Right cardiac atrium (tissue), 5 donors: ENCODE measurements around the gene ANKS1A. TPM values are rescaled to one million over a fixed set of nuclear protein-coding genes. Genes with fewer than 3 reads are reported as not detected.

Experiments used
- ATAC-seq, 2 donors: fragments of 200-7000 bp; cut with Tn5 transposase; one replicate each; pipeline versions ENCODE4 v1.8.0 to v1.9.1; 2020; ENCODE audit warnings: moderate library complexity in 2 of 2, mild to moderate bottlenecking in 1 of 2
- DNase-seq, 3 donors: peaks; one replicate each; pipeline ENCODE4 v3.0.0-alpha.2; 2020
- H3K27ac ChIP-seq: one replicate; pipeline ENCODE4 v1.5.1; 2013; ENCODE audit warnings: mild to moderate bottlenecking, low read length, control low read depth, moderate library complexity
- H3K27me3 ChIP-seq: one replicate; pipeline ENCODE4 v1.6.1; 2013; ENCODE audit not compliant: control insufficient read depth, insufficient read depth
- H3K4me1 ChIP-seq: one replicate; pipeline ENCODE4 v1.6.1; 2013; ENCODE audit warnings: low read length; ENCODE audit not compliant: control insufficient read depth, insufficient read depth
- H3K4me3 ChIP-seq: one replicate; pipeline ENCODE4 v1.5.1; 2013; ENCODE audit warnings: low read length, control low read depth
- H3K9me3 ChIP-seq: one replicate; pipeline ENCODE4 v1.6.1; 2013; ENCODE audit warnings: low read length; ENCODE audit not compliant: control insufficient read depth
- WGBS: extraction: QIAGEN DNeasy Blood & Tissue Kit; methylation state at CpG from one replicate; pipeline ENCODE4 v1.1.7; 2013; 5-methylcytosine and 5-hydroxymethylcytosine counted together
- intact Hi-C, 4 donors: fragments of 100-400 bp; cut with DNase I; formaldehyde crosslinking; loops; one replicate each; pipeline versions ENCODE4 v1.11.0 to v1.14.0; 2022 to 2023
- polyA plus RNA-seq: library from polyadenylated mRNA; stranded (reverse); fragments of 200-250 nt; gene quantifications from one replicate; pipeline ENCODE4 v1.2.3, GENCODE V29; 2013
- total RNA-seq, 4 donors: library from RNA; stranded (reverse); fragmentation: NEBNext Ultra II Directional; extraction: Animal tissue kit (Norgen Biotek cat#: 25700); gene quantifications; one replicate each; pipeline ENCODE4 v1.2.1, GENCODE V29; 2021
- donor health status: healthy with polysubstance abuse.
- donor health status: DM: no; HTN: yes; CAD: no.
- donor health status: DM: no; HTN: no; CAD: no.
- donor health status: DM: no; HTN: yes; CAD: no; lungs with severe emphysema.
- donor health status: DM: yes; HTN: yes; CAD: no.

The ANKS1A gene
- total and polyA plus RNA-seq, 5 donors = 11.5 to 28.5 (median 27.1) TPM

DNA sequence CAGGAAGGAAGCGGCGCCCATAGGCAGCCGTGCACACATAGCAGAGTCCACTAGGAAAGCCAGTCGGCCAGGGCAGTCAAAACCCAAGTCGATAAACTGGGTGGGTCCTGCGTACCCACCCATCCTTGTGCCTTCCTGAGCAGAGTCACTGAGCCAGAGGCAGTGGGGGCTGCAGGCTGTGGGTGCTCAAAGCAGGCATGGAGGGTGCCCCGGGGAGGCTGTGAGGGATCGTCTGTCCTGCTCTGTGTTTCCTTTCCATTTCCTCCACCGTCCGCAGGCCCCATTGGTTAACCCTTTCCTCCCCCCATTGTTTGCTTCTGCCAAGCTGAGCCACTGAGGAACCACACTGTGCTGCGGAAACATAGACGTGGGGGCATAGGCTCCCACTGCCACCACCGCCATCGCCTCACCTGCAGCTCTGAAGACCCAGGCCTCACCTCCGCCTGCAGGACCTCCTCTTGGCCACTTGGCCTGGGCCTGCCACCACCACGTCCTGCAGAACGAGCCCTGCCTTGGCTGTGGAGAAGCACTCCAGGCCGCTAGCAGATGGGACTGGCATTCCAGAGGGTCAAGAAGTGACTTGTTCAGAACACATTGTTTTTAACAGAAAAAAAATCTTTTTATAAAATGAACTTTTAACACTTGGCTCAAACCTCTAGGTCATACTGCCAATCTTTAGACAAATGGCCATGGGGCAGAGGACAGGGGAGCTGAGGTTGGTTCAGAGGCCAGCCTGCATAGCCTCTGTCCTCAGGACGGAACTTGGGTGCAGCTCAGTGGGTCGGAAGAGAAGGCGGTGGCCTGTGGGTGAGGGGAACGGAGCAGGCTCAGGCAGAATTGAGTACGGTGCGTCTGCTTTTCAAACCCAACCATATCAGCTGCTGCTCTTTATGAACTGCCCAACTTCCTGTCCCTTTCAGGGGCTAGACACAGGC is 199.5 kb downstream of the ANKS1A start:
- ATAC-seq (no peak), DNase-seq (no peak)
- no peak overlapping the region for H3K4me3 ChIP-seq
- peaks cover 8% of the 10 kb centered on the region for H3K4me1 ChIP-seq
- intact Hi-C loops = no loop called here
- H3K9me3 ChIP-seq = no peaks in the 10 kb centered on the region
- H3K27me3 ChIP-seq = no peaks in the 10 kb centered on the region
- WGBS = 79% methylated on average over 24 of the region's 24 CpGs
- H3K27ac ChIP-seq = no peak overlapping the region

DNA sequence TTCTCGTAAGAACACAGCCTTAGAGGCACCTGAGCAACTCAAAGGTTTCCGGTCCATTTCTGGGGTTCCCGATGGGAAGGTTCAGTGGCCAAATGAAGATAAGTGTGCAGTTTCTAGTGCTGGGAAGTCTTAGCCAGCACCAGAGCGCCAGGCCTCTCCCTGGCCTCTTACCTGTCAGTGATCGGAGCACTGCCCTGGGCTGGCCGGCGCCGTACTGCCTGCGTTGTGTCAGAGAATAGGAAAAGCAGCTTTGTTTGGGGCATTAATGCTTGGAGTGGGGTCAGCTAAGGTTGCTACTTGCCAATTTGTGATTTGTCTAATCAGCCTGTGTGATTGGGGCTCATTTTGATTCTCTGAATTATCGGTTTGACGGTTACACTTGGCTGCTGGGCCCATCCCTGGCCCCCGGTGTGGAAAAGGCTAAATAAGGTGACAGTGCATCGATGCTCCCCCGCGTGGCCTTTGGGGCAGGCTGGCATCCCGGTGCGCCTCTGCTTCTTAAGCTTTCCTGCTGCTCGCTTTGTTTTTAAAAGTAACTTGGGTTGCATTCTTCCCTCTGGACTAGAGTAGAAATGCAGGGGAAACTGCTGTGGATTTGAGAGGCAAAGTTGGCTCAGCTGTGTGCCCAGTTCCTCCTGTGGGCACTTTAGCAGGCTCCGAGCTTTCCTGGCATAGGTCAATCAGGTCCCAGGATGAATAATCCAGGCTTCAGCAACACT is 200.3 kb downstream of the ANKS1A start:
- H3K4me1 ChIP-seq = peaks cover 8% of the 10 kb centered on the region
- DNase-seq = no peak
- intact Hi-C loops = no loop called here
- no peak for ATAC-seq
- no peaks in the 10 kb centered on the region for H3K27me3 ChIP-seq
- 90% methylated on average over 19 of the region's 19 CpGs for WGBS
- no peaks in the 10 kb centered on the region for H3K9me3 ChIP-seq
- H3K27ac ChIP-seq = no peak overlapping the region
- H3K4me3 ChIP-seq = no peak overlapping the region

DNA sequence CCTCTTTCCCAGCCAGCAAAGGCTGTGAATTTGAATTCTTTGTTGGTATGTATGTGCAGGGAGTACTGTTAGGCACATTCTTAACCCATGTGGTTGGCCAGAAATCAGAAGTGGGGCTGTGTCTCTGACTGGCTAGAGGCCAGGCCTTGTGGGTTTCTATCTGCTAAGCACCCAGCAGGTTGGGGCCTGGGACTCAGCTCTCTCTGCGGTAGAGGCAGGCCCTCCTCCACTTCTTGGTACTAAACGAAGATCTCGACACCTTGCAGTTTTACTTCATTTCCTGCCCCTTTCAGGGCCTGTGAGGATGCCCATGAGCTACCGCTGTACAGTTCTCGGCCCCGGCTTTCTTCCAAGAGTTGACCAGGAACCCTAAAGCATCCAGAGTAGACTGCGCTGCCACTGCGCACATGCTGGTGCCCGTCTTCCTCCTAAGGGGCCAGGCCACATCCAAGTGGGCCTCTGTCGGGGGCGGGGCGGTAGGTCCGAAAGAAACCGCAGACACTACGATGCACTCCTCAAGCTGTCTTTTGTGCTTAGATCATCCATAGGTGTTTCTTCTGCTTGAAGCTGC is 201.0 kb downstream of the ANKS1A start:
- H3K4me3 ChIP-seq = no peak overlapping the region
- ATAC-seq = no peak
- no peak overlapping the region for H3K27ac ChIP-seq
- H3K4me1 ChIP-seq = peaks cover 8% of the 10 kb centered on the region
- H3K27me3 ChIP-seq = no peaks in the 10 kb centered on the region
- no peak for DNase-seq
- intact Hi-C loops = no loop called here
- 86% methylated on average over 15 of the region's 15 CpGs for whole genome bisulfite sequencing
- no peaks in the 10 kb centered on the region for H3K9me3 ChIP-seq

DNA sequence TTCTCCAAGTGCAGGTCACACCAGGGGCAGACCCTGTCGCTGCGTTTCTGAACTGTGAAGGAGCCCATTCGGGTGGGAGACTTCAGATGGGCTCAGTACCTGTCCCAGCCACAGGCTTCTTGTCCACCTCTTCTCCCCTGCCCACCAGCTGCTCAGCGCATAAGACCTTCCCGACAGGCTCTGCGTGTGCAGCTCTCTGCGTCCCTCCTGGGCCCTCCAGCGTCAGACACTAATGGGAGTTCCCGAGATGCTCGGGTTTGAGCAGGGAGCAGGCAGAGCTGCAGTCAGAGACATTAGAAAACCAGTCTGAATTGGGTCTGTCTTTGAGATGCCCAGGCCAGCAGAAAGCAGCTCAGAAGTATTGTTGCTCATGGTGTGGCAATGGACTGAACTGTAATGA is 201.7 kb downstream of the ANKS1A start:
- 90% methylated on average over 10 of the region's 10 CpGs for WGBS
- ATAC-seq (no peak), DNase-seq (no peak)
- H3K4me3 ChIP-seq = no peak overlapping the region
- intact Hi-C loops = no loop called here
- no peak overlapping the region for H3K27ac ChIP-seq
- no peaks in the 10 kb centered on the region for H3K27me3 ChIP-seq
- no peaks in the 10 kb centered on the region for H3K9me3 ChIP-seq
- H3K4me1 ChIP-seq = peaks cover 8% of the 10 kb centered on the region

DNA sequence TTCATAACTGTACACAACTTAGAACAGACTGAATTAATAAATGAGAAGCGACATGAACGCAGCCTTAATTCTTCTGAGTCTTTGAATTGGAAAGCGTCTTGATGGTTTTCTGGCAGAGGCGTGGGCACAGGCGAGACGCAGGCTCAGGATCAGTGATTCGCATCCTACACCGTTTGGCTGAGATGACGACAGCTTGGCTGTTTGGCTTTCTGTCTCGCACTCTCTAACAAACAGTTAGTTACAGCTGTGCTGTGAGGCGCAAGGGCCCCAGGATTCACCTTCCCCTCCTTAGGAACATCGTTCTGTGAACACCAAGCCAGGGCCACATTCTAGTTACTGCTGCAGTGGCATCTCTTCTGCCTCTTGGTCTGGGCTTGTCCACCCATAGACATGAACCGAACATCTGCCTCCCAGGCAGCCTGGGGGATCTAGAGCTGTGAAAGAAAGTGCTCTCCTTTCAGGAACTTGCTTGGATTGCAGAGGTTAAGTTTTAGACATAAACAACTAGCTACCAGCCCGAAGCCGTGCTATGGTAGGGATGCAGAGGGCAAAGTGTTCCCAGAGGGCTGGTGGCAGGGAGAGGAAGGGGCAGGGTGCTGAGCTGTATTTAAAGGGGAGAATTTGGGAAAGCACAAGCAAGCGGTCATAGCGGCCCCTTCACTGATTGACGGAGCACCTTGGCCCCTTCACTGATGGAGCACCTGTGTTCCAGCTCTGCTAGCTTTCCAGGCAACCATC is 202.5 kb downstream of the ANKS1A start:
- Histone ChIP-seq H3K27me3 (no peaks in the 10 kb centered on the region), H3K4me1 (peaks cover 8% of the 10 kb centered on the region), H3K9me3 (no peaks in the 10 kb centered on the region), H3K27ac (no peak overlapping the region), H3K4me3 (no peak overlapping the region)
- DNase-seq = no peak
- intact Hi-C loops = no loop called here
- 89% methylated on average over 18 of the region's 18 CpGs for WGBS
- ATAC-seq = no peak

DNA sequence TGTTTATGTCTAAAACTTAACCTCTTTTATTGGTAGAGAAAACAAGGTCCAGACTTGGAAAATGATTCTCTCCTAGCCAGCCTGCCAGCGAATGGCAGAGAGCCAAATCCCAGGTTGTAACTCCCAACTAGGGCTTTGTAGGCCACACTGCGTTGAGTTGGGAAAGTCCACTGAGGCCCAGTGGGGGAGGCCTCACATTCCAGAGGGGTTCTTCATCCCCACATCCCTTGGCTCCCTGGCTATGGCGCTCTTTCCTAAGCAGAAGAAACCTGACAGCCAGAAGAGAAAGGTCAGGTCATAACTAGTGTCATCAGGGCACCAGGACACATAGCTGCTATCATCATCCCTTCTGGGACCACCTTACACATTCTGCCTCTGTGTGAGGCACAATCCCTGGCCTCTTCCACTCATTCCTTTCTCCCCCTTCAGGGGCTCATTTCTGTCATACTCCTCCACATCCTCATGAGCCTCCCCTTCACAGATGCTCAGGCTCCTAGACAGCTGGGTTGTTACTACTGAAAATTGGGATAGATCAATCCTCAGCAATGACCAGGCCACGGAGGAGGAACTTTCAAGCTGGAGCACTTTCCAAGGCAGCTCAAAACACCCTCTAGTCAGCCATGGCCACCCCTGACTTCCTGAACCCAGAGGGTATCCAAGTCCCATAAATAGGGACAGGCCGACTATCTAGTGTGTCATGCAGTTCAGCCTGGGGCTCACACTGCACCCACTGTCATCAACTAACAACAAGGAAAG is 203.5 kb downstream of the ANKS1A start:
- H3K27me3 ChIP-seq = no peaks in the 10 kb centered on the region
- H3K9me3 ChIP-seq = no peaks in the 10 kb centered on the region
- intact Hi-C loops = no loop called here
- ATAC-seq = peak in 1 of 2 donors; percentile 8
- peaks cover 8% of the 10 kb centered on the region for H3K4me1 ChIP-seq
- H3K27ac ChIP-seq = peak overlapping the region; percentile 34
- 63% methylated on average over 5 of the region's 5 CpGs for WGBS
- no peak overlapping the region for H3K4me3 ChIP-seq
- peak in 1 of 3 donors; percentile 57 for DNase-seq

DNA sequence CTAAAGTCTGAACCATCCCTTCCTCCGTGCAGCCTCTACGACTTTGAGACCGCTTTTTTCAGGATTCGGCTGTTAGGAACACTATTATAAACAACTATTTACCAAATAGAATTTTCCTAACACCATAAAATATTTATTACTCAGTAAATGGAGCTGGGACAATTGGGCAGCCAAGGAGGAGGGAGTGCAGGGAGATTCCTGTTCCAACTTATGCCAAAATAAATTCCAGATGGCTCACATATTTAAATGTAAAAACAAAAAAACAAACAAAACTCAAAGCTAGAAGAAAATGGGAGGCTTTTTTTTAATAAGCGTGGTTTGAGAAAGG is 204.0 kb downstream of the ANKS1A start:
- 64% methylated on average over 5 of the region's 5 CpGs for WGBS

DNA sequence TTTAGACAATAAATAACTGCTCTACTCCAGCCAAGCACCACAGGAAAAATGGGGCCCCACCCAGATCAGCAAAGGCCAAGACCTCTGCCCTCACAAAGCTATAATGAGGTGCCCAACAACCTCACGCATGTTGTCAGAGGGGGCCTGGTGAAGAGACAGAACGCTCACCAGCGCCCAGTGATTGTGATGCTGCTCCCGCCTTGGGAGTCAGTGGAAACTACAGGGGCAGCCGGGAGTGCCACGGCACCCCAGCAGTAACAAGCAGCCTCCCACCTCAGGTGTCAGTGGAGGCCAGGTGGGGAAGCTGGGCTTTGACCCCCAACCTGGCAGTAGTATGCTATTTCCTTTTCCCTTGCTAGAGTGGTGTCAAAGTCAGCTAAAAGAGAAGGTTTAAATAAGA is 204.7 kb downstream of the ANKS1A start:
- 90% methylated on average over 6 of the region's 6 CpGs for WGBS
- H3K4me1 ChIP-seq = peaks cover 8% of the 10 kb centered on the region
- no peak overlapping the region for H3K4me3 ChIP-seq
- intact Hi-C loops = no loop called here
- H3K27me3 ChIP-seq = no peaks in the 10 kb centered on the region
- no peaks in the 10 kb centered on the region for H3K9me3 ChIP-seq
- DNase-seq (no peak), ATAC-seq (peak in 1 of 2 donors; percentile 15)
- H3K27ac ChIP-seq = no peak overlapping the region

More for the DNA sequence above, 204.0 kb downstream of the ANKS1A start:
- intact Hi-C loops = no loop called here
- ATAC-seq = no peak
- Histone ChIP-seq H3K27me3 (no peaks in the 10 kb centered on the region), H3K9me3 (no peaks in the 10 kb centered on the region), H3K4me3 (no peak overlapping the region), H3K27ac (peak overlapping the region; percentile 34), H3K4me1 (peaks cover 8% of the 10 kb centered on the region)
- DNase-seq = no peak

DNA sequence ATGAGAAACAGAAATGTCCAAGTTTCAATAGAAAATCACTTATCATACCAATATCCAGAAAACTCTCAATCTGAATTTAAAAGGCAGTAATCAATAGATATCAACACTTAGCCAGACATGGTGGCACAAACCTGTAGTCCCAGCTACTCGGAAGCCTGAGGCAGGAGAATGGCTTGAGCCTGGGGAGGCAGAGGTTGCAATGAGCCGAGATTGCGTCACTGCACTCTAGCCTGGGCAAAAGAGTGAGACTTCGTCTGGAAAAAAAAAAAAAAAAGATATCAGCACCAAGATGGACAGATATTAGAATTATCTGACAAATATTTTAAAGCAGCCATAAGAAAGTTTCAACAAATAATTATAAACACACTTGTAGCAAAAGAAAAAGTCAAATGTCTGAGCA is 205.1 kb downstream of the ANKS1A start:
- 81% methylated on average over 4 of the region's 4 CpGs for WGBS
- no peak for DNase-seq
- H3K9me3 ChIP-seq = no peaks in the 10 kb centered on the region
- H3K4me3 ChIP-seq = no peak overlapping the region
- H3K27me3 ChIP-seq = no peaks in the 10 kb centered on the region
- intact Hi-C loops = no loop called here
- H3K4me1 ChIP-seq = peaks cover 8% of the 10 kb centered on the region
- no peak for ATAC-seq
- no peak overlapping the region for H3K27ac ChIP-seq

DNA sequence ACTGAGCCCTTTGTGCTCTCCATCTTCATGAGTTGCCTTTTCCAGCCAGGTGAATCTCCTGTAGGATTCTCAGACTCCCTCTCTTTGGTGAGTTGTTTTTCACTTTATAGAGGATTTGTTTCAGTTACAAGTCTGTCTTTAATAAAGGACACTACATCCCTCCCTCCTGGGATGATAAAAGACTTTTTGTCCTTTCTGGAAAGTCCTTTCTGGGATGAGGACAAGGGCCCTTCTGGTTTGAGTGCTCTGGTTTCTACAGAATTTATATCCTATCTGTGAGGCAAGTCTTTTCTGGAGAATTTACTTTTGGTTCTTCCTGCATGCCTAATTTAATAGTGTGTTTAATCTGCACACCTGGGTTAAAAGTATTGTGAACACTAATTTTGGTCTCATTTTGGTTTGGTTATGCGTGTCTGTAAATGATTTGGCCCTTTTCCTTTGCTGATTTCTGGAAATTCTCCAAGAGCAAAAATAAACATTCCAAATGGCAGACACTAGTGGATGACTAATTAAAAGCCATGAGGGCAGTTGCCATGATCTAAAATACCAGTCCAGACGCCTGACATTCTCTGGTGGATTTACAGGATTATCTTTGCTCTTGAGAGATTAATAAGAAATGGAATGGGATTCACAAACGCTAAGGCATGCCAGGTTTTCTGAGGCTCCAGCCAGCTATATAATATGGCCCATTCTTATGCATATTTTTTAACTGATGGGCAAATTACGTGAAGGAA is 207.2 kb downstream of the ANKS1A start:
- peak overlapping the region; percentile 63 for H3K27ac ChIP-seq
- intact Hi-C loops = no loop called here
- DNase-seq (no peak), ATAC-seq (peak in 1 of 2 donors; percentile 60)
- peaks cover 8% of the 10 kb centered on the region for H3K4me1 ChIP-seq
- H3K27me3 ChIP-seq = no peaks in the 10 kb centered on the region
- no peaks in the 10 kb centered on the region for H3K9me3 ChIP-seq
- 21% methylated on average over 4 of the region's 4 CpGs for WGBS
- no peak overlapping the region for H3K4me3 ChIP-seq
